ENCODE results near the gene LSM8.

DNA sequence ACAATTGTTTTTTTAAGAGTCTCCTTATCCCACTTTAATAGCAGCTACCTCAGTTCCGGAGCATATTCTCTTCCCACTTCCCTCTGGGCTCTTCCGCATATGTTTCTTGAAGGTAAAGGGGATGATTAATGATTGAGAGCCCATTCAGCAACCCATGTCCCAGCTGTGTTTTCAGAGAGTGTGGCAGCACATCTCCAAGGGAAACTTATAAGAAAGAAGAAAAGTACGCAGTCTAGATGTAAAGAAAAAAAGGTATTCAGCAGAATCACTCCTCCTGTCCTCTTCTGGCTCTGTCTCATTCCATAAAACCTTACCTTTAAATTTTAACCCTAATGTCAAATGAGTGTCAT, 30.8 kb downstream of the LSM8 start:
- TF ChIP-seq, protein P1, sequence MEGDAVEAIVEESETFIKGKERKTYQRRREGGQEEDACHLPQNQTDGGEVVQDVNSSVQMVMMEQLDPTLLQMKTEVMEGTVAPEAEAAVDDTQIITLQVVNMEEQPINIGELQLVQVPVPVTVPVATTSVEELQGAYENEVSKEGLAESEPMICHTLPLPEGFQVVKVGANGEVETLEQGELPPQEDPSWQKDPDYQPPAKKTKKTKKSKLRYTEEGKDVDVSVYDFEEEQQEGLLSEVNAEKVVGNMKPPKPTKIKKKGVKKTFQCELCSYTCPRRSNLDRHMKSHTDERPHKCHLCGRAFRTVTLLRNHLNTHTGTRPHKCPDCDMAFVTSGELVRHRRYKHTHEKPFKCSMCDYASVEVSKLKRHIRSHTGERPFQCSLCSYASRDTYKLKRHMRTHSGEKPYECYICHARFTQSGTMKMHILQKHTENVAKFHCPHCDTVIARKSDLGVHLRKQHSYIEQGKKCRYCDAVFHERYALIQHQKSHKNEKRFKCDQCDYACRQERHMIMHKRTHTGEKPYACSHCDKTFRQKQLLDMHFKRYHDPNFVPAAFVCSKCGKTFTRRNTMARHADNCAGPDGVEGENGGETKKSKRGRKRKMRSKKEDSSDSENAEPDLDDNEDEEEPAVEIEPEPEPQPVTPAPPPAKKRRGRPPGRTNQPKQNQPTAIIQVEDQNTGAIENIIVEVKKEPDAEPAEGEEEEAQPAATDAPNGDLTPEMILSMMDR (IDR thresholded peaks at IDR 0.05; ENCODE audit: control extremely low read depth in 1 of 3, insufficient read depth in 1 of 3, low read depth in 1 of 3, low read length in 3 of 3): no peak
- TF ChIP-seq SIN3A (conservative IDR thresholded peaks at IDR 0.05 in 1 of 2, IDR thresholded peaks at IDR 0.05 in 1 of 2; ENCODE audit: low read depth in 1 of 2, low read length in 2 of 2) (no peak), POLR2A (IDR thresholded peaks at IDR 0.05; ENCODE audit: control extremely low read depth in 1 of 2, low read depth in 2 of 2, low read length in 2 of 2) (no peak), RBBP5 (IDR thresholded peaks at IDR 0.05; ENCODE audit: borderline replicate concordance, low read depth, low read length) (no peak), USF2 (IDR thresholded peaks at IDR 0.05; ENCODE audit: low read length) (no peak), TBP (IDR thresholded peaks at IDR 0.05; ENCODE audit: low read depth, low read length) (no peak), MAX (IDR thresholded peaks at IDR 0.05) (no peak), RFX5 (IDR thresholded peaks at IDR 0.05; ENCODE audit: borderline replicate concordance, low read depth, low read length) (no peak), SAP30 (IDR thresholded peaks at IDR 0.05; ENCODE audit: insufficient read depth, insufficient replicate concordance, low read length) (no peak)
- TF ChIP-seq, protein P2, sequence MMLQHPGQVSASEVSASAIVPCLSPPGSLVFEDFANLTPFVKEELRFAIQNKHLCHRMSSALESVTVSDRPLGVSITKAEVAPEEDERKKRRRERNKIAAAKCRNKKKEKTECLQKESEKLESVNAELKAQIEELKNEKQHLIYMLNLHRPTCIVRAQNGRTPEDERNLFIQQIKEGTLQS (IDR thresholded peaks at IDR 0.05; ENCODE audit: insufficient read depth, low read depth, low read length): no peak

Measured in H1 (cell line).